ENCODE measurements around the gene SOS1. TPM values are rescaled to one million over a fixed set of nuclear protein-coding genes. Genes with fewer than 3 reads are reported as not detected.

SOS1 gene
- total RNA-seq, 4 donors from 2014 or later: 55.9 to 80.8 (median 63.2) TPM

DNA sequence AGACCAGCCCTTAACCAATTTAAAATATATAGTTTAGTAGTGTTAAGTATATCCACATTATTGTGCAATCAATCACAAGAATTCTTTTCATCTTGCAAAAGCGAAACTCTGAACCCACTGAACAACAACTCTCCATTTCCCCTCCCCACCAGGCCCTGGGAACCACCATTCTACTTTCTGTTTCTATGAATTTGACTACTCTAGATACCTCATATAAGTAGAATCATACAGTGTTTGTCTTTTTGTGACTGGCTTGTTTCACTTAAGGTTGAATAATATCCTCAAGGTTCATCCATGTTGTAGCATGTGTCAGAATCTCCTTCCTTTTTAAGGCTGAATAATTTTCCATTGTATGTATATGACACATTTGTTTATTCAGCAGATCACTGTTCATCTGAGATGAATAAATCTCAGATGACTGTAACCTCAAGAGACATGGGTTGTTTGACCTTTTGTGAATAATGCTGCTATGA lies 8.1 kb upstream of the SOS1 start:
- H3K27ac ChIP-seq: no peak overlapping the region

DNA sequence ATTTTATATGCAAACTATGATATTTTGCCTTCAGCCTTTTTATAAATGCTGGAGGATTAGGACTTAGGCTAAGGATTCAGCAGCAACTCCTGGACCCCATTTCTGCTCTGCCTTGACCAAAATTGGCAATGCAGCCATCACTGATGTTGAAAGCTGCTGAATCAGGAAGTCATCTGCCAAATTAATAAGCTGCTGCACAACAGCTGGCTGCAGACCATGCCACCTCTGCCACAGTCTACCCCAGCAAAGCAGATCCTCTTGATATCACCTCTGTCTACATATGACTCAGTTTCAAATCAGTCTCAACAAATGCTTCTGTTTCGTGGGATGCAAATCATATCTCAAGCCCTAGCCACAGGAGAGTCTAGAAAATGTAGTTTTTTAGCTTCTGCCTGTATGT lies 7.1 kb upstream of the SOS1 start:
- Histone ChIP-seq H3K36me3 (no peaks in the 10 kb centered on the region), H3K27ac (no peak overlapping the region), H3K4me1 (peaks cover 8 to 13% of the 10 kb centered on the region in 2 donors), H3K27me3 (no peaks in the 10 kb centered on the region), H3K4me3 (replicated peaks in 1 of 3) (no peak overlapping the region), H3K9me3 (no peaks in the 10 kb centered on the region)
- TF ChIP-seq POLR2A (IDR thresholded peaks at IDR 0.05): no peak
- TF ChIP-seq, protein P1, sequence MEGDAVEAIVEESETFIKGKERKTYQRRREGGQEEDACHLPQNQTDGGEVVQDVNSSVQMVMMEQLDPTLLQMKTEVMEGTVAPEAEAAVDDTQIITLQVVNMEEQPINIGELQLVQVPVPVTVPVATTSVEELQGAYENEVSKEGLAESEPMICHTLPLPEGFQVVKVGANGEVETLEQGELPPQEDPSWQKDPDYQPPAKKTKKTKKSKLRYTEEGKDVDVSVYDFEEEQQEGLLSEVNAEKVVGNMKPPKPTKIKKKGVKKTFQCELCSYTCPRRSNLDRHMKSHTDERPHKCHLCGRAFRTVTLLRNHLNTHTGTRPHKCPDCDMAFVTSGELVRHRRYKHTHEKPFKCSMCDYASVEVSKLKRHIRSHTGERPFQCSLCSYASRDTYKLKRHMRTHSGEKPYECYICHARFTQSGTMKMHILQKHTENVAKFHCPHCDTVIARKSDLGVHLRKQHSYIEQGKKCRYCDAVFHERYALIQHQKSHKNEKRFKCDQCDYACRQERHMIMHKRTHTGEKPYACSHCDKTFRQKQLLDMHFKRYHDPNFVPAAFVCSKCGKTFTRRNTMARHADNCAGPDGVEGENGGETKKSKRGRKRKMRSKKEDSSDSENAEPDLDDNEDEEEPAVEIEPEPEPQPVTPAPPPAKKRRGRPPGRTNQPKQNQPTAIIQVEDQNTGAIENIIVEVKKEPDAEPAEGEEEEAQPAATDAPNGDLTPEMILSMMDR (IDR thresholded peaks at IDR 0.05): no peak
- intact Hi-C loops (cut with DNase I): loop anchor here (10.0 kb wide), 1 partner anchor 53 kb away; no protein-coding TSS in a partner anchor
- no peak for DNase-seq
- 82 to 83% methylated on average over 1 of the region's 1 CpG for WGBS, 2 donors

More for the DNA sequence above, 8.1 kb upstream of the SOS1 start:
- intact Hi-C loops (cut with DNase I): loop anchor here (10.0 kb wide), 1 partner anchor 54 kb away; no protein-coding TSS in a partner anchor
- H3K27me3 ChIP-seq: no peaks in the 10 kb centered on the region
- 82 to 98% methylated on average over 1 of the region's 1 CpG for WGBS, 2 donors
- no peak overlapping the region for H3K4me3 ChIP-seq (replicated peaks in 1 of 3)
- H3K9me3 ChIP-seq: no peaks in the 10 kb centered on the region
- TF ChIP-seq, protein P1 (IDR thresholded peaks at IDR 0.05): no peak
- no peak for TF ChIP-seq POLR2A (IDR thresholded peaks at IDR 0.05)
- no peaks in the 10 kb centered on the region for H3K36me3 ChIP-seq
- H3K4me1 ChIP-seq: peaks cover 4% of the 10 kb centered on the region in 2 donors
- peak in 1 of 2 donors; percentile 5 for DNase-seq

DNA sequence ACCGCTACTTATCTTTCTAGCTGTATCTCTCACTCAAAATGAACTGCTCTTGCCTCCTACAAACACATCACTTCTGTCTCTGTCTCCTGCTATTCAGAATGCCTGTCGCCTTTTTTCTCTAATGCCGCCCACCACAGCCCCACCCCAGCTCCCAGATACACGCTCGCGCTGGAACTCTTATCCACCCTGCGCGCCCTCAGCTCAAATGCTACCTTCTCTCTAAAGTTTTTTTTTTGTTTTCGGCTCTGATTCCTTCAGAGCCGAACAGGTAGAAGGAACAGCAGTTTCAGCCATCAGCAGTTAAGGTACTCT lies 3.9 kb upstream of the SOS1 start:
- peak overlapping the region; percentile 72 to 88 (median 84) for H3K27ac ChIP-seq
- intact Hi-C loops (cut with DNase I): loop anchor here (10.0 kb wide), 1 partner anchor 50 kb away; no protein-coding TSS in a partner anchor
- H3K9me3 ChIP-seq: no peaks in the 10 kb centered on the region
- no peaks in the 10 kb centered on the region for H3K27me3 ChIP-seq
- no peak for TF ChIP-seq POLR2A (IDR thresholded peaks at IDR 0.05)
- TF ChIP-seq, protein P1 (IDR thresholded peaks at IDR 0.05): no peak
- WGBS, 2 donors: 0 to 1% methylated on average over 10 of the region's 10 CpGs
- peak overlapping the region; percentile 29 to 57 (median 43) for H3K4me3 ChIP-seq (replicated peaks in 1 of 3)
- peak; percentile 17 to 38 for DNase-seq
- H3K36me3 ChIP-seq: no peaks in the 10 kb centered on the region
- peaks cover 17 to 27% of the 10 kb centered on the region in 2 donors for H3K4me1 ChIP-seq

DNA sequence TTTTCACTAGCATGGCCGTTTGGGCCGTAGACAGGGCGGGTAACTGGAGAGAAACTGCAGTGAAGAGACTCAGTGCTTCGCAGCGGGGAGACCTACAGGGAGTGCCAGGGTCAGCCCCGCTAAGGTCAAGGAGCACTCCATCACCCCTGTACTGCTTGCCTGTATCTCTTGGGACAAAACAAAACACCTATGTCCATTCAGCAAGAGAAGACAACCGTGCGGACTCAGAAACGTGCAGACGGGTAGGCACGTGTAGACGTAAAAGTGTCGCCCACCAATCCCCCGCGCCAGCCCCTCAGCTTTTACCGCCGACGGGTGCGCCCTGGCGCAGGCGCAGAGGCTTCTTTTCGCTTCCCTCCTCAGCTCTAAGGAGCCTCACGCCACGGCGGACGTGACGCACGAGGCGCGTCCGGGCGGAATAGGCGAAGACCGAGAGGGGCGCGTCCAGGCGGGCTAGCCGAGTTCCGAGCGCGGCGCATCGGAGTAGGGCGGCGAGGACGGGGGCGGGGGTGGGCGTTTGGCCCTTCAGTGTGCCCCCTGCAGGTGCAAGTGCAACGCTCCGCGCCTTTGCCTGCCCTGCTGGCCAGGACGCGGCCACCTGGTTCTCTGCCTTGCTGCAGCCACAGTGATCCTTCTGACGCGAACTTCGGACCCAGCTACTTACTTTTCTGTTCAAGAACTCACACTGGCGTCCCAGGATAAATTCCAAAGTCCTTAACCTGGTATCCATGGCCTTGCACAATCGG lies 3.3 kb upstream of the SOS1 start:
- peaks cover 17 to 29% of the 10 kb centered on the region in 2 donors for H3K4me1 ChIP-seq
- H3K27ac ChIP-seq: peak overlapping the region; percentile 72 to 88 (median 84)
- peak; percentile 96 for DNase-seq
- H3K9me3 ChIP-seq: no peaks in the 10 kb centered on the region
- no peaks in the 10 kb centered on the region for H3K27me3 ChIP-seq
- WGBS, 2 donors: 1% methylated on average over 15 to 18 of the region's 58 CpGs
- peak in 1 of 2 donors; percentile 87 for TF ChIP-seq POLR2A (IDR thresholded peaks at IDR 0.05)
- TF ChIP-seq, protein P1 (IDR thresholded peaks at IDR 0.05): peak in 5 of 6 experiments; percentile 17 to 54 (median 28)
- intact Hi-C loops (cut with DNase I): loop anchor here (10.0 kb wide), 1 partner anchor 49 kb away; no protein-coding TSS in a partner anchor
- H3K4me3 ChIP-seq (replicated peaks in 1 of 3): peak overlapping the region; percentile 29 to 57 (median 43)
- H3K36me3 ChIP-seq: no peaks in the 10 kb centered on the region
